OCI-LY3 (cell line): Measurements from ENCODE around the gene TULP4.

Experiments used
- H2AFZ ChIP-seq: fragments of 200-600, 300-600 bp; shearing (Covaris generic); 2 replicates; pipeline ENCODE4 v1.6.0; 2014; ENCODE audit warnings: antibody characterized with exemption, low read depth, low read length
- H3K27ac ChIP-seq: fragments of 200-600, 300-600 bp; sonication (generic); 2 replicates; pipeline ENCODE4 v1.5.1; 2014; ENCODE audit warnings: mild to moderate bottlenecking, low read length, moderate library complexity, mixed read lengths
- H3K27me3 ChIP-seq: fragments of 200-600, 300-600 bp; sonication (generic); 2 replicates; pipeline ENCODE4 v1.6.1; 2014; ENCODE audit warnings: low read depth, low read length, mixed read lengths
- H3K36me3 ChIP-seq: fragments of 200-600, 300-600 bp; sonication (generic); replicated peaks from 2 replicates; pipeline ENCODE3; 2014; ENCODE audit warnings: low read depth, low read length, mixed read lengths
- H3K4me1 ChIP-seq: fragments of 300-600, 200-600 bp; sonication (generic); 2 replicates; pipeline ENCODE4 v1.6.1; 2014; ENCODE audit warnings: low read length, mixed read lengths
- H3K4me2 ChIP-seq: fragments of 200-600, 300-600 bp; sonication (generic); 2 replicates; pipeline ENCODE4 v1.6.1; 2014; ENCODE audit warnings: low read length, mixed read lengths
- H3K4me3 ChIP-seq: fragments of 300-600, 200-600 bp; sonication (generic); 2 replicates; pipeline ENCODE4 v1.5.1; 2014; ENCODE audit warnings: antibody characterized with exemption, mild to moderate bottlenecking, low read length, moderate library complexity
- H3K79me2 ChIP-seq: fragments of 300-600, 200-600 bp; shearing (Covaris generic); 2 replicates; pipeline ENCODE4 v1.6.1; 2014; ENCODE audit warnings: mild to moderate bottlenecking, low read length, mixed read lengths
- H3K9ac ChIP-seq: fragments of 300-600, 200-600 bp; shearing (Covaris generic); 2 replicates; pipeline ENCODE4 v1.6.0; 2014; ENCODE audit warnings: mild to moderate bottlenecking, low read length, moderate library complexity
- H3K9me3 ChIP-seq: fragments of 200-600, 300-600 bp; shearing (Covaris generic); 2 replicates; pipeline ENCODE4 v1.6.1; 2014; ENCODE audit warnings: low read length, mixed read lengths; ENCODE audit not compliant: insufficient read depth
- H4K20me1 ChIP-seq: fragments of 200-600, 300-600 bp; sonication (generic); 2 replicates; pipeline ENCODE4 v1.6.1; 2016; ENCODE audit warnings: low read length, mixed read lengths; ENCODE audit not compliant: insufficient read depth
- EZH2phosphoT487 ChIP-seq: fragments of 200-600 bp; shearing (Covaris generic); IDR thresholded peaks from 2 replicates; pipeline ENCODE4 v1.6.1; 2018; ENCODE audit warnings: antibody characterized with exemption, mixed run types, low read depth
- TF ChIP-seq, protein P1 (sequence below): fragments of 200-600, 300-600 bp; sonication (generic); IDR thresholded peaks from 2 replicates; pipeline ENCODE4 v1.5.1; 2014; ENCODE audit warnings: antibody characterized with exemption, low read length, low read depth

Gene TULP4

DNA sequence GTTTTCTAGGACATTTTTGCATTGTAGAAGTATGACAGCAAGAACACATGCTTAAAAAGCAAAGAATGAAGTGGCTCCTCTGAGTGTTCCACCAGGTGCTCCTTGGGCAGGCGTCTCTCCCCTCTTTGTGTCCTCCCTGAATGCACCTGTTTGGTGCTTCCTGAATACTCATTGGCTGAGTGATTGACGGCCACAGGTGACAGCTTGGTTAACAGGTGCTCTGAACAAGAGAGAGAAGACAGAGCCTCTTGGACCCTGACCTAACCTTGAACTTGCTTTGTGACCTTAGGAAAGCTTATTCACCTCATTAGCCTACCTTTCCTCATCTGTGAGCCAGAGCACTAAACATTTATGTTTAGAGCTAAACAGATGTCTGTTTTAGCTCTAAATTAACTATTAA is 93.7 kb downstream of the TULP4 start:
- Histone ChIP-seq H3K4me2 (no peak overlapping the region), H3K9ac (no peak overlapping the region), H2AFZ (no peak overlapping the region), H3K4me1 (no peaks in the 10 kb centered on the region), H3K27me3 (no peaks in the 10 kb centered on the region), H3K27ac (no peak overlapping the region), H3K79me2 (no peaks in the 10 kb centered on the region), H4K20me1 (no peaks in the 10 kb centered on the region), H3K36me3 (no peaks in the 10 kb centered on the region), H3K9me3 (no peaks in the 10 kb centered on the region), H3K4me3 (no peak overlapping the region)
- TF ChIP-seq, protein P1, sequence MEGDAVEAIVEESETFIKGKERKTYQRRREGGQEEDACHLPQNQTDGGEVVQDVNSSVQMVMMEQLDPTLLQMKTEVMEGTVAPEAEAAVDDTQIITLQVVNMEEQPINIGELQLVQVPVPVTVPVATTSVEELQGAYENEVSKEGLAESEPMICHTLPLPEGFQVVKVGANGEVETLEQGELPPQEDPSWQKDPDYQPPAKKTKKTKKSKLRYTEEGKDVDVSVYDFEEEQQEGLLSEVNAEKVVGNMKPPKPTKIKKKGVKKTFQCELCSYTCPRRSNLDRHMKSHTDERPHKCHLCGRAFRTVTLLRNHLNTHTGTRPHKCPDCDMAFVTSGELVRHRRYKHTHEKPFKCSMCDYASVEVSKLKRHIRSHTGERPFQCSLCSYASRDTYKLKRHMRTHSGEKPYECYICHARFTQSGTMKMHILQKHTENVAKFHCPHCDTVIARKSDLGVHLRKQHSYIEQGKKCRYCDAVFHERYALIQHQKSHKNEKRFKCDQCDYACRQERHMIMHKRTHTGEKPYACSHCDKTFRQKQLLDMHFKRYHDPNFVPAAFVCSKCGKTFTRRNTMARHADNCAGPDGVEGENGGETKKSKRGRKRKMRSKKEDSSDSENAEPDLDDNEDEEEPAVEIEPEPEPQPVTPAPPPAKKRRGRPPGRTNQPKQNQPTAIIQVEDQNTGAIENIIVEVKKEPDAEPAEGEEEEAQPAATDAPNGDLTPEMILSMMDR: no peak
- no peak for TF ChIP-seq EZH2phosphoT487

DNA sequence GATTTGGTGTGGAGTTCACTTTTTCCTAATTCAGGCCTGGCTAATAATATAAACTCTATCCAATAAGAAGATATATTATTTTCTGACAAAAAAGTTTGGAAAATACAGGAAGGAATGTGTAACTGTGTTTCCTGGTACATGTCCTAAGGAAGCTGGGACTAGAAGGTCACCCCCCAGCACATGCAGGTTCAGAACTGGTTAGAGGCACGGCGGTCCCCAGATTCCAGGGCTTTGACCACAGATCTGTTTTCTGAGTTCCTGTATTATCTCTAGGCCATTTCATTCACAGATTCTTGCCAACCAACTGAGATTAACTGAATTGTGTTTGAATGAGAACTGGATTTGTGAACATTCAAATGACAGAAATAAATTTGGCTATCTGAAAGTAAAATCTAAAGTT is 94.5 kb downstream of the TULP4 start:
- TF ChIP-seq, protein P1: no peak
- no peak for TF ChIP-seq EZH2phosphoT487

DNA sequence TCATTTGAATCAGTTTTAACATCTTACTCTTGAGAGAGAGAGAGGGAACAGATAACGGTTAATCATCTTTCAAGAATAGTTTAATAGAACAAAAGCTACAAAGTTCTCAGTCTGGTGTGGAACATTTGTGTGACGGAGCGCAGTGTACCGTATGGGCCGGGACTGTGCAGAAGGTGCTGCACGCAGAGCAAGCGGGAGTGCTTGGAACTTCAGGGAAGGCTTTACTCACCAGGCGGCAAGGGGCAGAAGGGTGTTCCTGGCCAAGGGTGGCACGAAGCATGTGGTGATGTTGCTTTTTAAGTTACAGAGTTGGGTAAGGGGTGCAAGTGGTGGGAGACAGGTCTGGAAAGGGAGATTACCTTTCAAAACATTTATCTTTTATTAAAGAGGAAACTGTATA is 95.7 kb downstream of the TULP4 start:
- no peaks in the 10 kb centered on the region for H4K20me1 ChIP-seq
- no peaks in the 10 kb centered on the region for H3K79me2 ChIP-seq
- no peak overlapping the region for H3K9ac ChIP-seq
- no peak overlapping the region for H3K27ac ChIP-seq
- H3K9me3 ChIP-seq: no peaks in the 10 kb centered on the region
- no peaks in the 10 kb centered on the region for H3K4me1 ChIP-seq
- H3K4me3 ChIP-seq: no peak overlapping the region
- no peak overlapping the region for H3K4me2 ChIP-seq
- TF ChIP-seq, protein P1: no peak
- no peak for TF ChIP-seq EZH2phosphoT487
- H2AFZ ChIP-seq: no peak overlapping the region
- no peaks in the 10 kb centered on the region for H3K27me3 ChIP-seq
- no peaks in the 10 kb centered on the region for H3K36me3 ChIP-seq

More for the DNA sequence above, 94.5 kb downstream of the TULP4 start:
- no peaks in the 10 kb centered on the region for H4K20me1 ChIP-seq
- no peaks in the 10 kb centered on the region for H3K36me3 ChIP-seq
- no peak overlapping the region for H3K27ac ChIP-seq
- H3K9me3 ChIP-seq: no peaks in the 10 kb centered on the region
- no peak overlapping the region for H3K4me2 ChIP-seq
- no peak overlapping the region for H3K9ac ChIP-seq
- no peaks in the 10 kb centered on the region for H3K27me3 ChIP-seq
- no peaks in the 10 kb centered on the region for H3K79me2 ChIP-seq
- H3K4me1 ChIP-seq: no peaks in the 10 kb centered on the region
- no peak overlapping the region for H2AFZ ChIP-seq
- no peak overlapping the region for H3K4me3 ChIP-seq

DNA sequence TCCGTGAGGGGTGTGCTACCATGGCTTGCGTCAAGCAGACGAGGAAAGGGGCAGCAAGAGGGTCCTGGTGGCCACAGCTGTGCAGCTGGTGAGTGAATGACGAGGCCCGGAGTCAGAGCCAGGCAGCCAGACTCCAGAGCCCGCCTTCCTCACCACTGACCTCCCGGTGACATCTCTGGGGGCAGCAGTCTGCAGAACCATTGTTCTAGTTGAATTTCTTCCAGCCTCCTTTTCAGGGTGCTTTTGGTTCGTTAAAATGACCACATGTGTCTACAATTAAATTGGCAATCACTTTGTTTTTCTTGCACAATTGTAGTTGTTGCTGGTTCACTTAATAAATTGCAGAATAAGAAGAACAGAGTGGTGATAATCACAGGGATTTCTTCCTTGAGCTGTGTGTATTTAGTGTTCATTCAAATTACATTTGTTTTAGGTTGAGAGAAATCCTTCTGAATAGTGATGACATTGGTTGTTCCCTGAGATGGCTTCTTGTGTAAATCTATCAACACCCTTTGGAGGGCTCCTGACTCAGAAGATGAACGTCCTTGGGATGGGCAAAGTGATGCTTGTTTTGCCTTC is 96.4 kb downstream of the TULP4 start:
- H3K27me3 ChIP-seq: no peaks in the 10 kb centered on the region
- H3K27ac ChIP-seq: no peak overlapping the region
- no peak overlapping the region for H2AFZ ChIP-seq
- no peak overlapping the region for H3K9ac ChIP-seq
- no peaks in the 10 kb centered on the region for H3K79me2 ChIP-seq
- H3K4me2 ChIP-seq: no peak overlapping the region
- no peak for TF ChIP-seq EZH2phosphoT487
- TF ChIP-seq, protein P1: no peak
- H3K4me1 ChIP-seq: no peaks in the 10 kb centered on the region
- H3K4me3 ChIP-seq: no peak overlapping the region
- H3K36me3 ChIP-seq: no peaks in the 10 kb centered on the region
- no peaks in the 10 kb centered on the region for H3K9me3 ChIP-seq
- no peaks in the 10 kb centered on the region for H4K20me1 ChIP-seq
